H1 (cell line): ENCODE results near the gene FIGNL2. TPM values are rescaled to one million over a fixed set of nuclear protein-coding genes. Genes with fewer than 3 reads are reported as not detected.

Experiments used
- CBX5 ChIP-seq: fragments of 300-800, 300-1000 bp; sonication (generic); IDR thresholded peaks from 2 replicates; pipeline ENCODE4 v1.7.1; 2016; ENCODE audit warnings: antibody characterized with exemption, low read length, low read depth
- HDAC6 ChIP-seq: IDR thresholded peaks from one replicate; pipeline ENCODE4 v1.7.1; 2012; ENCODE audit warnings: low read depth, mild to moderate bottlenecking, inconsistent platforms, low read length, moderate library complexity
- KDM4A ChIP-seq: IDR thresholded peaks from one replicate; pipeline ENCODE4 v1.7.1; 2012; ENCODE audit warnings: low read depth, mild to moderate bottlenecking, moderate library complexity, low read length, inconsistent platforms; ENCODE audit not compliant: severe bottlenecking
- polyA plus RNA-seq, 7 experiments: library from polyadenylated mRNA; depleted of rRNA in 3 of 7; stranded (reverse) in 5 of 7; unstranded in 2 of 7; fragments of >200 nt in 5 of 7; fragments of 200-250 nt in 2 of 7; gene quantifications; 1 replicate in 5 of 7; 2 replicates in 1 of 7; 4 replicates in 1 of 7; pipeline versions ENCODE4 v1.2.1 to v1.2.3, GENCODE V29; 2011 to 2013; ENCODE audit warnings: missing spikeins in 2 of 7, mixed read lengths in 2 of 7
- total RNA-seq: library from RNA; stranded (reverse); fragmentation: NEBNext Ultra II Directional; extraction: Animal tissue kit (Norgen Biotek cat#: 25700); gene quantifications from 2 replicates; pipeline ENCODE4 v1.2.1, GENCODE V29; 2021
- TF ChIP-seq, protein P1 (sequence below): IDR thresholded peaks from 2 replicates; pipeline ENCODE4 v1.6.1; 2012; ENCODE audit warnings: inconsistent platforms

The FIGNL2 gene
- total and polyA plus RNA-seq, 2 of the 8 experiments (the other 6 are each of a cell fraction or from before 2014, with no cell fraction given), result 6.5 to 7.1 TPM

DNA sequence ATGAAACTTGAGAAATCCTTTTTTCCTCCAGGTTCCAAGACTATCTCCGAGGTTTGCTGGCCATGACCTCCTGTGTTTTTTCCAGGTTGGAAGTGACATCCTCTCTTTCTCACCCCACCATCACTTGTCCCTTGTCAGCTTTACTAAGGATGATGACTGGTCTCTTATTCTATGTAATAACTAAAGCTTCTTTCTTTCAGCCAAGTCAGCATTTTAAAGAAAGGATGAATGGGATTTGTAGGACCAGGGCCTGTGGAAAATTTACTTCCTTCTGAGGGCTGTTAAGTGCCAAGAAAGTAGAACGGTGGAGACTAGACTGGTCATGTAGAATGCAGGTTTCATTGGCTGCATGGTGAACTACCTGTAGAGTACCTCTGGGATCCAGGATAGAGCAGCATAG, 73.6 kb downstream of the FIGNL2 start (continued):
- TF ChIP-seq HDAC6, result no peak
- TF ChIP-seq, protein P1, sequence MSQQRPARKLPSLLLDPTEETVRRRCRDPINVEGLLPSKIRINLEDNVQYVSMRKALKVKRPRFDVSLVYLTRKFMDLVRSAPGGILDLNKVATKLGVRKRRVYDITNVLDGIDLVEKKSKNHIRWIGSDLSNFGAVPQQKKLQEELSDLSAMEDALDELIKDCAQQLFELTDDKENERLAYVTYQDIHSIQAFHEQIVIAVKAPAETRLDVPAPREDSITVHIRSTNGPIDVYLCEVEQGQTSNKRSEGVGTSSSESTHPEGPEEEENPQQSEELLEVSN, result no peak
- no peak for TF ChIP-seq CBX5
- no peak for TF ChIP-seq KDM4A
